ENCODE data around the gene RPL10A.

The RPL10A gene

DNA sequence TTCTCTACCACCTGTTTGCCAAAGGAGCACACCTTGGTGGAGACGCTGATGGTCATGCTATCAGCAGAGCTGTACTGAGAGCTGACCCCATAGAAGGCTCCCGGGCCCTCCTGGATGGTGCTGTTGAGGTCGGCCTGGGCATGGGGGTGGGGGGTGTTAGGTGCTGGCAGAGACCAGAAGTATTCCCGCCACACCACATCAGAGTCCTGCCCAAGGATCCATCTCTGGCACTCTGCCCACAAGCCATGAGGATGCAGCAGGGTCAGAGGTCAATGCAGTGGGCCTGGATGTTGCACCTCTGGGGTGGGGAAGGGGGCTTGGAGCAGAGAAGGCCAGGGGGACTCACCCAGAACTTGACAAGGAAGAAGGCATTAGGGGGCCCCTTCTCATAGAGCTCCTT lies 7.4 kb downstream of the RPL10A start:
- no peak for DNase-seq (ENCODE audit: low read depth)

- DNase-seq (ENCODE audit: low read depth): no peak
These were observed 7.8 kb downstream of the RPL10A start for GRCh38 chr6:35476004-35476403.

GRCh38 chr6:35477028-35477427 lies 8.8 kb downstream of the RPL10A start:
- no peak for DNase-seq (ENCODE audit: low read depth)

DNA sequence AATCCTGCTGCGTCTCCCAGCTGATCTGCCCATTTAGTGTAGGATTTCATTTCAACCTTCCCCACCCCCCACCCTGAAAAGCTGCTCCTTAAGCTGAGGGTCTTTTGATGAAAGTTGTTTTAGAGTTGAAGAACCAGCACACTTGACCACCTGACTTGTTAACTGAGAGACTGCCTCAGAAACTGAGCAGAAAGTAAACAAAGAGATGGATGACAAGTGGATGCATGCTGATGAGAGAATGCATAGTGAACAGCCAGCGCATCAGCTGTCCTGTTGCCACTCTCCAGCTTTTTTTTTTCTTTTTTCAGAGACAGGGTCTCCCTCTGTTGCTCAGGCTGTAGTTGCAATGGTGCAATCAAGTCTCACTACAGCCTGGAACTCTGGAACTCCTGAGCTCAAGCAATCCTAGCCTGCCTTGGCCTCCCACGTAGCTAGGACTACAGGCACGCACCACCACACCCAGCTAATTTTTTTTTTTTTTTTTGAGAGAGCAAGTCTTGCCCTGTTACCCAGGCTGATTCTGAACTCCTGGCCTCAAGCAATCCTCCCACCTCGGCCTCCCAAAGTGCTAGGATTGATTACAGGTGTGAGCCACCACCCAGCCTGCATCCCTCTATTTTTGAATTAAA lies 9.5 kb downstream of the RPL10A start:
- no peak for DNase-seq (ENCODE audit: low read depth)

DNA sequence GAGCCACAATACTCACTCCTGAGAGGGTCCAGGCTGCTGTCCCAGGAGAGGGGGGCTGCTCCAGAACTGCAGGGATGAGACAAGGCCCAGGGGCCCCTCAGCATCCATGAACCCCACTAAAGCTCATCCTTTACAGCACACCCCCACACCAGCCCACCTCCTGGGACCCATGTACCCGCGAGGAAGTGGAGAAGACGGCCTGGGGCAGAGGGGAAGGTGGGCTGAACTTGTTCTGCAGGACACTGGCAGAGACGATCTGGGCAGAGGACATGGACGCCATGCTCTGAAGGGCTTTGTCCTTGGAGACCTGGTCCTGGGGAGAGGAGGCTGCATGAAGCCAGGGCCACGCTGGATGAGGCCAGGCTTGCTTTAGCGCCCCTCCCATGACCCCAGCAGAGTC lies 10.1 kb downstream of the RPL10A start:
- DNase-seq (ENCODE audit: low read depth): no peak

- DNase-seq (ENCODE audit: low read depth): no peak
These were observed 12.0 kb downstream of the RPL10A start for GRCh38 chr6:35480176-35480575.

GRCh38 chr6:35481226-35481625 lies 13.0 kb downstream of the RPL10A start:
- DNase-seq (ENCODE audit: low read depth): no peak

DNA sequence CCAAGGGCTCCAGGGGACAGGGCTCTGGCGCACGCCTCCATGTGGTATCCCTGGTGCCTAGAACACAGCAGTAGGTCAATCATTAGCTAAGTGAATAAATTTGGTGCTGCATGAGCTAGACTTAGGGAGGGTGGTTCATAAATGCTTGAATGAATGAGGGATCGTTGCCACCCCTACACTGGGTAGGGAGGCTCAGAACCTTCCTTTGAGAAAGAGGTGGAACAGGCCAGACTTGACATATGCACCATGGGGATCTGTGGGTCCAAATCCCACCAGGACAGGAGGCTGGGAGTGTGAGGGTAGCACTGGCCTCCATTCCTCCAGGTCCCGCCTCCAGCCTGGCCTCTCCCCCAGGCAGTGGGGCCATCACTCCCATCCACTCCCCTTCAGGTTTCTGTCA lies 14.9 kb downstream of the RPL10A start:
- DNase-seq (ENCODE audit: low read depth): no peak

DNA sequence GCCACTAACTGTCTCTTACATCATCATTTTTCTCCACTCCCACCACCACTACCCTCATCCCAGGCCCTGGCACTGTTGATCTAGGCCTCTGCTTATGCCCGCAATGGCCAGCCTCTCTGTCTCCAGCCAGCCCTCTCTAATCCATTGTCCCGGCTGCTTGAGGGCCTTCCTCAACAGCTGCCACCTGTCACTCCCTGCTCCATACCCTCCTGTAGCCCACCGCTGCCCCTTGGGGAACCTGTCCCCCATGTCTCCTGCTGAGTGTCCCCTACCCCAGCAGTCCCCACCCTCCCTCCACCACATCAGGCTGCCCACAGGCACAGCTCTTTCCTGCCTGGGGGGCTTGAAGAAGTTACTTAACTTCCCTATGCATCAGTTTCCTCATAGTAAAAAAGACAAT lies 15.3 kb downstream of the RPL10A start:
- DNase-seq (ENCODE audit: low read depth): no peak

GRCh38 chr6:35483893-35484645 lies 15.9 kb downstream of the RPL10A start:
- DNase-seq (ENCODE audit: low read depth): no peak

DNA sequence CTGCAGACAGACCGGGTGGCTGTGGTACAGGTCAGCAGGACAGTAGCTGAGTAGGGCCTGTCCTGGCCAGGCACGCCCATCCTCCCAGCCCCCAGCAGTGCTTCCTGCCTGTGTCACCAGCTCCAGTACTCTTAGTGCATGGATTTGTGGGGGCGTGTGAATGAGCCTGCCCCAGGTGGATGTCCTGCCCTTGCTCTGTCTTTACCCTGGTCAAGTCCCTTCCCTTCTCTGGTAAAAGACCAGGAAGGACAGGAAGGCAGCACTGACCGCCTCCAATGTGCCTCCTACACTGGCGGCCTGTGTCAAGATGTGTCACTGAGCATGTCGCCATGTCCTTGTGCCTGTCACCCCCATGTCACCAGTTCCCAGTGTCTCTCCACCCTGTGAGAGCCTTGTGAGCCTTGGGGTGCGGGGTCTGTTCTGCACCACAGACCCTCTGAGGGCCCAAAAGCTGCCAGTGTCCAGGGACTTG lies 16.8 kb downstream of the RPL10A start:
- no peak for DNase-seq (ENCODE audit: low read depth)

DNA sequence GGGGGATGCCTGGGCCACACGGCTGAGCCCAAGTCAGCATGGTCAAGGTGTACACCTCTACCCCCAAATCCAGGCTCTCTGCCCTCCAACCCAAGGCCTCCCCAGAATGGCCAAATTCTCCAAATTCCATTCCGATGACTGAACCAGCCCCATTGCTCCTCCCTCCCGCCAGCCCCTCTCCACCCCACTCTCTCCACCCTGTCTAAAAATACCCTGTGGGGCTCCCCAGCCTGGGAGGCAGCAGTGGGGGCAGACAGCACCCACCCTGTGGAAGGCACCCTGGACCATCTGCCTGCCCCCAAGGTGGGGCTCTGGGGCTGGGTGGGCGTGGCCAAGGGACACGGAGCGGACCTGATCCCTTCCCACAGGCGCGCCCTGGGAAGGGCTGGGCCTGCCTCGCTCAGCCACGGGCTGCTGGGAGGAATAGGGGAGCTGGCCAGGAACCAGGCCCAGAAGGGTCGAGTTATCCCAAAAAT lies 17.2 kb downstream of the RPL10A start:
- DNase-seq (ENCODE audit: low read depth): no peak

GRCh38 chr6:35486005-35486925 lies 18.1 kb downstream of the RPL10A start:
- DNase-seq (ENCODE audit: low read depth): no peak

DNA sequence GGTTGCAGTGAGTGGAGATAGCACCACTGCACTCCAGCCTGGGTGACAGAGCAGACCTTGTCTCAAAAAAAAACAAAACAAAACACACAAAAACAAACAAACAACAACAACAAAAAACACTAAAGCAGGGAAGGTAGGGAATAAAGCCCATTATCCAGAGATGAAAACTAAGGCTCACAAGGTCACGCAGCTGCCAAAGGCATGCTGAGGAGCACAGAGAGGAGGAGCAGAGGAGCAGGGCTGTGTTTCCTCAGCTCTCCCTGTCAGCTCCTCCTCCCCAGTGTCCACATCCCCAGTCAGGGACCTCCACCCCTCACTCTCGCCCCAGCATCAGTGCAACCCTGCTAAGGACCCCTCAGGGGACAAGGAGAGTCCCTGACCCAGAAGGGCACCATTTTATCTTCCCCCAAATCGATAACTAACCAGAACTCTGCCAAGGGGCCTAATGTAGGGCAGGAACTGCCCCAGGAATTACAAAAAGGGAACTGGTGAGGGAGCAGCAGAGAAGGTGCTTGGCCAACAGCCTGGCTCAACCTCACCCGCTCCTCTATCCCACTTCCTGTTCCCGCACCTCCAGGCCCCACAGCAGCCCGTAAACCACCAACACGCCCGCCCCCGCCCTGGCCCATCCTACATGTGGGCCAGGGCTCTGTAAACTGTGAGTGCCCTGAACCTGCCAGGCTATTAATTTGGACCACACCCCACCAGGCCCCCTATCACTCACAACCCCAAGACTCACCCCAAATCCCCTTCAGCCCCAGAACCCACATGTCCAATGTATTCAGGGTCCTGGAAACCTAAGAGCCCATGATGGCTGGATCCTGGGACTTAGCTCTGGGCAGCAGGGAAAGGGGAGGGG lies 19.7 kb downstream of the RPL10A start:
- no peak for DNase-seq (ENCODE audit: low read depth)

DNA sequence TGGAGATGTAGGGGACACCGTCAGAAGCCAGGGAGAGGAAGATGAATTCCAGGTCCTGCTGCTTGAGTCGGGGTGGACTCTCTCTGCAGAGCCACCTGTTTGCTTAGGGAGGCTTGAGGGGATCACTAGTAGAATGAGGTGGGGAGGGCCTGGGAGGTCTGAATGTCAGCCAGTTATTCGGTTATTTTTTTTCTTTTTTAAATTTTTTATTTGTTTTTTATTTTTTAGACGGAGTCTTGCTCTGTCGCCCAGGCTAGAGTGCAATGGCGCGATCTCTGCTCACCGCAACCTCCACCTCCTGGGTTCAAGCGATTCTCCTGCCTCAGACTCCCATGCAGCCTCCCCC lies 20.3 kb downstream of the RPL10A start:
- DNase-seq (ENCODE audit: low read depth): no peak

- no peak for DNase-seq (ENCODE audit: low read depth)
These were observed 20.9 kb downstream of the RPL10A start for GRCh38 chr6:35489066-35489465.

DNA sequence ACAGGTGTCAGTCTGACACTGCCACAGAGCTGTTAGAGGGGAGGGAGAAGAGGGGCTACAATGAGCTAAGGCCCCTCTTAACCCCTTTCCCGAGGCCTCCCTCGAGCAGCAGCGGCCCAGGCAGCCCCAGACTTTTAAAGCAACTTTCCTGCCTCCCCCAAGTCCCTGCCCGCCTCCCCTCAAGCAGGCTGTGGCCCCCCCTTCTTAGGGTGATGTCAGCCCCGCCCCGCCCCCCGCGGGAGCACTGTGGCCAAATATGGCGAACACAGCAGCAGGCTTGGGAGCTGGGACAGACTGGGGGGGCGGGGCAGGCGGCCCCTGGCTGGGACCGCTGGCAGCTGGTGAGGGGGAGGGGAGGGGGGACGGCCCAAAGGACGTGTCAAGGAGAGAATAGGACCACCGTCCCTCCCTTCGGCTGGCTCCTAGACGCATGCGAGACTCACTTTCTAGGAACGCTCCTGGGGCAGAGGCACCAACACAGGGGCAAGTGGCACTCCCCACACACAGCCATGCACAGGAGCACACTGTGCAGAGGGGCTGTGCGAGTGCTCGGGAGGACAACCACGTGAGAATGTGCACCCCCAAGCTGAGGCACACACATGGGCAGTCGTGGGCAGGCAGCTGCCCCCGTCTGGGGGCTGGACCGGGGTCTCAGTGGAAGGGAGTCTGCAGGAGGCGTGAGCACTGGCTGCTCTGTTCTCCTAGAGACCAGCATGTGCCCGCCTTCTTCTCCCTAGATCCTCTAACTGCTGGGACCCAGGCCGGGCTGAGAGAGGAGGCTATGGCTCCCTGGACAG lies 22.0 kb downstream of the RPL10A start:
- no peak for DNase-seq (ENCODE audit: low read depth)

DNA sequence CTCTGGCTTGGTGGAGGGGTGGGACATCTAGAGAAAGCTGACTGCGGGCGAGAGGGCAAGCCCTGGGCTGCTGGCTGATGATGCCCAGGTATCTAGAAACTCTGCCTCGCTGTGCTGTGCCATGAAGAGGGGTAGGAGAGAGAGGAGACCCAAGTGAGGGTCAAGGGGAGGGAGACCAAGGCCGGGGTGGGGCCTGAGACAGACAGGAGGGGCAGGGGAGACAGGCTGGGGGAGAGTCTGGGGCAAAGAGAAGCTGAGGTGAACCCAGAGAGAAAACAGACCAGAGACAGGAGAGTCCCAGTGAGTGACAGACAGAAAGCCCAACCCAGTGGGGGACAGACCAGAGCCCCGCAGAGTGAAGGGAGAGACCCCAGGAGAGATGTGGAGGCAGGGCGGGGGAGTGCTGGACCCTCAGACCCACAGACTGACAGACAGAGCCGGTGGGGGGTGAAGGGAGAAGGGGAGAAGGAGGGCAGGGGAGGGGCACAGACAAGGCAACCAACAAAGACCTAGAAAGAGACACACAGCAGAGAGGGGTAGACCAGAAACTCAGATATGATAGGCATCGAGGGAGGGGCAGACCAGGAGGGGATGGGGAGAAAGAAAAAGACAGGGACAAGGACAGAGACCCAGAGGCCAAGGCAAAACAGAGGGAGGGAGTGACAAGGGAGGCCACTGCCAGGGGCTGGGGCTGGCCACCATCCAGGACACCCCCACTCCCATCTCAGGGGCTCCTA lies 22.8 kb downstream of the RPL10A start:
- DNase-seq (ENCODE audit: low read depth): no peak

- no peak for DNase-seq (ENCODE audit: low read depth)
These were observed 23.5 kb downstream of the RPL10A start for GRCh38 chr6:35491558-35492257.

Measured in stimulated activated CD8-positive, alpha-beta memory T cell treated with anti-CD3 and anti-CD28 coated beads, Interleukin-4, amount 100 ng/mL, for 24 hours (primary cell).